Stimulated activated CD4-positive, alpha-beta T cell treated with anti-CD3 and anti-CD28 coated beads, Interleukin-1b, Interleukin-23, amount 100 ng/mL, for 4 hours (primary cell): ENCODE results near the gene ZNF805.
A peak's percentile ranks its signal among the peaks of the same experiment; 100 is the strongest.
"Not testable (repeated sequence)": the region's sequence is repeated elsewhere in the genome, so short reads cannot be mapped to it uniquely, and the experiment has no call there.

Experiments used
- DNase-seq, 2 donors: peaks; one replicate each; pipeline ENCODE4 v3.0.0-alpha.2; 2020; ENCODE audit warnings: low read depth in 2 of 2

Gene ZNF805

DNA sequence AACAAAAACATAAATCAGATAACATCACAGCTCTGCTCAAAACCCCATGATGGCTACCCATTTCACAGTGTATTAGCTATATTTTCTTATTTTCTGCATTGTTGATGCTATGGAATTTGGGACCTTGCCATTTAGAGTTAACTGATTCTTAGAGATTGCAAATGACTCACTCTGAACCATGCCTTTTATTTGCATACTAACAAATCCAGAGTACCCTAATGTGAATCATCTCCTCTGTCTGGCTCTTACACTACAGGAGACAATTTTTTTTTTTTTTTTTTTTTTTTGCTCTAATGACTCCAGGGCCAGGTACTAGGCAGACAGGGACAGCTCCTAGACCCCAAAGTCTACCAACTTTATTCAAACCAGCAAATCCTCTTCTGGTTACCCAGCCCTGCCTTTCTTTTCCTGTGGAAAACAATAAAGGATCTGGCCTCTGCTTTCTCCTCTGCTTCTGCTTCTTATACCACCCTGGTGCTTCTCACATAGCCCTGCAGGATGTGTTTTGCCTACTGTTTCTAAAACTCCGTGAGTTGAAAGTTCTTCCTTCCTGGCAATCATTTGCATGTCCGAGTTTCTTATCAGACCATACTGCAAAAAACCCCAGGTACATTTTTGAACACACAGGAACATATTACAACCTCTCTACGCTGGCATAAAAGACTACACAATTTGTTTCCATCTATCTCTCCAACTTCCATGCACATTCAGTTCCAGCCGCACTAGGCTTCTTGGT lies 29.3 kb downstream of the ZNF805 start:
- no peak for DNase-seq

DNA sequence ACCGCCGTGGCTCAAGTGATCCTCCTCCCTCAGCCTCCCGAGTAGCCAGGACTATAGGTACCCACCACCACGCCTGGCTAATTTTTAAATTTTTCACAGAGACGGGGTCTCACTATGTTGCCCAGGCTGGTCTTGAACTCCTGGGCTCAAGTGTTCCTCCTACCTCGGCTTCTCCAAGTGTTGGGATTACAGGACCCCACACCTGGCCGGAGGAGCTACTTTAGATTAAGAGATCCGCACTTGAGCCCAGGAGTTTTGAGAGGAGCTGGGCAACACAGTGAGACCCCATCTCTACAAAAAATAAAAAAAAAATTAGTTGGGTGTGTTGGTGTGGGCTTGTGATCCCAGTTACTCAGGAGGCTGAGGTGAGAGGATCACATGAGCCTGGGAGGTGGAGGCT lies 30.8 kb downstream of the ZNF805 start:
- DNase-seq, result no peak

DNA sequence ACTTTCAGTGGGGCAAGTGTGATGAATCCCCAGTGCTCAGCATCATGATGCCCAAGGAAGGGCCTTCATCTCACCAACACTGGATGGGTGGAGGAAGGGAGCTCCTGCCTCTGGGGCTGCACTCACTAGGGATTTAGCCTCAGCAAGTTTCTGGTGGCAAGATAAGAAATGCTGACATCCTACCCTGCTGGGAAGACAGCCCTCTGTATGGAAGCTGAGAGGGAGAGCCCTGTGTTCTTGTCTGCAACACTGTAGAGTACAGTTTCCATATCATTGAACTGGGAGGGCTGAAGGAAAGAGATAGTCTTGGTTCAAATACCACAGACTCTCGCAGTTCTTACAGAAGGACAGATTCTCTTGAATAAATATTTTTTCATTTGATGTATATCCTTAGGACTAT lies 32.6 kb downstream of the ZNF805 start:
- DNase-seq, result no peak

DNA sequence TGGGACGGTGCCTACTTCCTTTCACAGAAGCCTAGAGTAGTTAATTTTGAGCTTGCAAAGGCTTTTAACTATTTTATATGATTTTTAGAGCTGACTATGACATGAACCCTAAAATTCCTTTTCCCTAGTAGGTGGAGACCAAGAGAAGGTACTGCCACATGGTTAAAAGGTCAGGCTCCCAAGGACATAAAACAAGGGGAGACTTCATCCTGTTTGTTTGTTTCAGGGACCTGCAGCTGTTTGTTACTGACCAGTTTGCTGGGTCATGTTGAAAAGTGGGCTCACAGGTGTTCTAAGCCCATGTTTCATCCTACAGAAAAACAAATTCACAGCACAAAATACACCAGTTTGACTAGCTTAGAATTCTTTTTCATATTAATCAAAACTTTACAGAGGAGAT lies 36.0 kb downstream of the ZNF805 start:
- DNase-seq, result no peak

DNA sequence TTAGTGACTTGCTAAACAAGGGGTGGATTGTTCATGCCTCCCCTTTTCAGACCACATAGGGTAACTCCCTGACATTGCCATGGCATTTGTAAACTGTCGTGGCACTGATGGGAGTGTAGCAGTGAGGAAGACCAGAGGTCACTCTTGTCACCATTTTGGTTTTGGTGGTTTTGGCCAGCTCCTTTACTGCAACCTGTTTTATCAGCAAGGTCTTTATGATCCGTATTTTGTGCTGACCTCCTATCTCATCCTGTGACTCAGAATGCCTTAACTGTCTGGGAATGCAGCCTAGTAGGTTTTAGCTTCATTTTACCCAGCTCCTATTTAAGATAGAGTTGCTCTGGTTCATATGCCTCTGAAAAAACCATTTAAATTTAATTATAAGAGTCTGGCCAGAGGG lies 38.0 kb downstream of the ZNF805 start:
- DNase-seq, result not testable (repeated sequence)

DNA sequence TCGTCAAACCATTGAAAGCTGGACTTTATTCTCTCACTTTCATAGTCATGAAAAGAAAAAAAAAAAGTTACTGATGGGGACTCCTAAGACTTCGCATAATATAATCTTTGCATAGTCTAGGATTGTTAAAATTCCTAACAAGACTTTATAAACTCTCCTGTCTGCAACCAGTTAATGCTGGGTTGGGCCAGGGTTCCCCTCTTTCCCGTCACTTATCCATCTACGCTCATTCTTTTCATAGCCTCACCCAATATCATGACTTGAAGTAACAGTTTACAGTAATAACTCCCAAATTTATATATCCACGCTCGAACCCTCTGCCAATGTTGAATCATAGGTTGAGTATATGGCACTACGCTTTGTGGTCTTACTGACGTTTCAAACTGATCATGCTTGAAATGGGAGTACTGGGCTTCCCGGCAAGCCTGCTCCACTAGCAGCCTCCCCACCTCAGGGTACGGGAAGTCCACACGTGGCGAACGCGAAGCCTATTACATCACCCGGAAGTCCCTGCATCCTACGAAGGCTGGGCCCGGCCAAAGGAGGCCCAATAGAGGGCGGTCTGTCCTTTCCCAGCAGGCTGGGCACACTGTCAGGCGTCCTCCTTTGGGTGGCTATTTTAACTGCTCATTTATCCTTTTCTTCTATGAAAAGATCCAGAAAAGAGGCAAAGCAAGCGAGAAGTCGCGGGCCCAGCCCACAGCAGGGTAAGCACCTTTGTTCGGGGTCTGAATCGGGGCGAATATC lies 39.2 kb downstream of the ZNF805 start:
- DNase-seq, result peak; percentile 66 to 72

DNA sequence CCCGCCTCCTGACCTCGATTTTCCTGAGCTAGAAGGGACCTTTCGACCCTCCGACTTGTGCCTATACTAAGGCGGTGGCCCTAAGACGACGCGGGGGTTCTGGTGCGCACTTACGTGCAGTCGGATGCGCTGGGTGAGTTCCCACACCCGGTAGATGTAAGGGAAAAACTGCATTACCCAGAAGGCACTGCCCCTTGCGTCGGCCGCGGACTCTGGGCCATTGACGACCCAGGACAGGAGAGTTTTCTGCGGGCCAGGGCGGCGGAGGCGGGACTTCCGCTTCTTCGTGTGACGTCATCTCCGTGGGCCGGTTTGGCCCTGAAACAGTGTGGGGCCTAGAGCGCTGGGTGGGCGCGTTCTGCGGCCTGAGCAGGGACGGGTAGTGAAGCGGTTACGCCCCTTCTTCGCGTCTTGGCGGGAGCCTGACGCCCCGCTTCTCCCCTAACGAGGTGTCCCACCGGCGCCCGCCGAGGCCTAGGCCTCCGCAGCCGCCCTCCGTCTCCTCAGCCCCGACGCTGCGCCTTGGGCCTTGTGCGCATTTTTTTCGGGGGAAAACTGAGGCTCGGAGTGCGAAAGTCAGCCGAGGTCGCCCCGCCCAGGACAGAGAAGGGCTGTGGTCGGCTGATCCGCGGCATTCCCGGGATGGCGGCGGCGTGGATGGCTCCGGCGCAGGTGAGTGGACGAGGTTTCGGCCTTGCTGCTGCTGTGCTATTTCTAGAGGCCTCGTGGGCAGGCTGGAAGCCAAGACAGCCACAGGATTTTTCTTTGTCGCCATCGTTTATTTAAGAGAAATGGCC lies 39.9 kb downstream of the ZNF805 start, which contains the start of gene ZNF460:
Gene ZNF460 (plus strand): TSS at position 321 of the 797 bp plus-strand sequence. CDS start 322 bp downstream, at position 643.
- peak; percentile 95 to 96 for DNase-seq

DNA sequence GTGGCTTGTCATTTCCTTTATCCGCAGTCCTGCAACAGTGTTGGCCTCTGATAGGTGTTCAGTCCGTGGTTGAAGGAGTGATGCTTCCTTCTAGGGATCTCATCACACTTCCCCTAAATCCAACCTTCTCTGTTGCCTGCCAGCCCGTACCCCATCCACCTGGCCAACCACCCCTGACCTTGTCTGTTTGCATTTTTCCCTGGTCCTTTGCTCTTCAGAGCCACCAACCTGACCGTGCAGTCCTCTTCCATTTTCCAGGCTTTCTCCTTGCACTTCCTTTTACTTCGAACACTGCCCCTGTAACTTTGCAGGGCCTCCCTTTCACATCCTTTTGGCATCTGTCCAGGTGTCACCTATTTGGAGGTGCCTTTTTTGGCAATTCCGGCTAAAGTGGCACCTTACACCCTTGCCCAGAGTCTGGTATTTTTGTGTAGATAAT lies 40.5 kb downstream of the ZNF805 start:
- DNase-seq, result no peak

DNA sequence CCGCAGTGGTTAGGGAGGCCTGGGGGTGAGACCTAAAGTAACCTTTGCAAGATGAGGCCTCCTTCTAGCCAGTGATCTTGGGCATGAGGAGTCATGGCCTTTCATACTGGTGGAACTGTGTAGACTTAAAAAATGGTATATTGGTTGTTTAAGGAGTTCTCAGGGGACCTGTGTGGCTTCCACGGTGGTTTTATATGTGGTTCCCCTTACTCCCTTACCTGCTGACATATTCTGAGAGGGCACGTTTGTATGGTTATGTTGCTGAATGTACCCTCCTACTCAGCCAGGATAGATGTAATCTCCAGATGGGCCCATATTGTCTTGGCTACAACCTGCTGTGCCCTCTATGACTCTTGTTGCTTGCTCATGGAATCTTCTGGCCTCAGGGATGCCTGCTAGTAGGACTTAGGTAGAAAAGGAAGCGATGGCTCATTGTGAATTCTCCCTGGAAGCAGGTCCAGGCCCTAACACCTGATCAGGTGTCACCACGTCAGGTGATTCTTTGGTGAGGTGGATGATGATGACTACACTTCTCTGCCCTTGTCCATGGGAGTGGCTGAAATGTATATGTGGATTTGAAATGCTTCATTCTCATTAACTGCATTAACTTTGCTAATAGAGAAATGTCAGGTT lies 41.7 kb downstream of the ZNF805 start:
- DNase-seq, result no peak

DNA sequence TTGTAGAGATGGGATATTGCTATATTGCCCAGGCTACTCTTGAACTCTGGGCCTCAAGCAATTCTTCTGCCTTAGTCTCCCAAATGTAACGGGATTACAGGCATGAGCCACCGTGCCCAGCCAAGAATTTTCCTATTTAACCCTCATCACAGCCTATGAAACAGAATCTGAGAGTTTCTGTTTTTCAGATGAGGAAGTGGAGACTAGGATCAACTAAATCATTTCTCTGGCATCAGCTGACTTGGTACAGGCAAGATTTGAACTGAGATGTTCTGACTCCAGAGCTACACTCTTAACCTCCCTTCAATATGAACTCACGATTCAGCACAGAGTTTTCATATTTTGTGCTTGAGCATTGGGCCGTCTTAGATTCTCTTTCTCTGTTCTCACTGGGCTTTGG lies 47.9 kb downstream of the ZNF805 start:
- DNase-seq, result no peak

DNA sequence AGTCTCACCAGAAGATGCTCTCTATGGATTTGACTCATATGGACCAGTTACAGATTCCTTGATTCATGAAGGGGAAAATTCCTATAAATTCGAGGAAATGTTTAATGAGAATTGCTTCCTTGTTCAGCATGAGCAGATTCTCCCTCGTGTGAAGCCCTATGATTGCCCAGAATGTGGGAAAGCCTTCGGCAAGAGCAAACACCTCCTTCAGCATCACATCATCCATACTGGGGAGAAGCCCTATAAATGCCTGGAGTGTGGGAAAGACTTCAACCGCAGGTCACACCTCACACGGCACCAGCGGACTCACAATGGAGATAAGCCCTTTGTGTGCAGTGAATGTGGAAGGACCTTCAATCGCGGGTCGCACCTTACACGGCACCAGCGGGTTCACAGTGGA lies 50.5 kb downstream of the ZNF805 start:
- DNase-seq, result no peak

DNA sequence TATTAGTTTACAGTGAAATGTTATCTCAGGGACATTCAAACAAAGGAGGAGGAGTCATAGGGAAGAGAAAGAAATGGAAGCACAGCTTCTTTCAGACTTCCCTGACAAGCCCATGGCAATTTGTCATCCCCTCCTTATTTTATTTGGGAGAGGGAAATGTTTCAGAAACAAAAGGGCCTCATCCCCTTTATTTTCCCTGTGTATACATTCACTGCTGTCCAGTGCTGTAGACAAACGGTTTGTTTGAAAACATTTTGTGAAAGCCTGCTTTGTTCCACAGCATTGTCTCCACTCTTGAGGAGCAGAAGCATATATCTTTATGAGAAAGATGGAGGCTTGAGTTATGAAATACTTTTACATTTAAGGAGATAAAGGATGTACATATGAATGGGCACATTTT lies 52.1 kb downstream of the ZNF805 start:
- DNase-seq, result no peak

DNA sequence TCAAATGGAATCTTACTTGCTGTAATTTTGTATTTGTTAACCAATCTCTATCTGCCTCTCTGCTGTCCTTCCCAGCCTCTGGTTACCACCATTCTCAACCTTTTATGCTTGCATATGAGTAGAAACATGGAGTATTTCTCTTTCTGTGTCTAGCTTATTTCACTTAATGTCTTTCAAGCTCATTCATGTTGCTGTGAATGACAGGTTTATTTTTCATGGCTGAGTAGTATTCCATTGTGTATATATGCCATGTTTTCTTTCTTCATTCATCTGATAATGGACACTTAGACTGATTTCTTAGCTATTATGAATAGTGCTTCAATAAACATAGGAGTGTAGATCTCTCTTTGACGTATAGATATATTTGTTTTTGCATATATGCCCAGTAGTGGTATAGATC lies 53.3 kb downstream of the ZNF805 start:
- no peak for DNase-seq

DNA sequence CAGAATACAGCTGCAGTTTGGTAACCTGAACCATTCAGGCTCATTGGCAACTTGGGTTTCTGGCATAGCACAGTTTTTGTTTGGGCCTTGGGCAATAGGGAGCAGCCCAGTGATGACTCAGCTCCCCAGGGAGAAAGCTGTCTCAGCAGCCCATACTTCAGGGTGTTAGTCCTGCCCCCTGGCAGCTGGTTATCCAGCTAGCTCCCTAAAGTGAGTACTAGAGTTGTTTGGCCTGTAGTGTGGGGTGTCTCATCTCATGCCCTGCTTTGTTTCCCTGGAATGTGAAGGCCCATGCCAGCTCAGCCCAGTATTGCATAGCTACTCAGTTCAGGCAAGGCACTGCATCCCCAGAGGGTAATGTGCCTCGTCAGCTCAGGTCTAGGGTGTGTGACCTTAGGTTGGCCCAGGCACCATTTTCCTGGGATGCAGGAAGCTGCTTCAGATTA lies 61.6 kb downstream of the ZNF805 start:
- DNase-seq, result no peak

DNA sequence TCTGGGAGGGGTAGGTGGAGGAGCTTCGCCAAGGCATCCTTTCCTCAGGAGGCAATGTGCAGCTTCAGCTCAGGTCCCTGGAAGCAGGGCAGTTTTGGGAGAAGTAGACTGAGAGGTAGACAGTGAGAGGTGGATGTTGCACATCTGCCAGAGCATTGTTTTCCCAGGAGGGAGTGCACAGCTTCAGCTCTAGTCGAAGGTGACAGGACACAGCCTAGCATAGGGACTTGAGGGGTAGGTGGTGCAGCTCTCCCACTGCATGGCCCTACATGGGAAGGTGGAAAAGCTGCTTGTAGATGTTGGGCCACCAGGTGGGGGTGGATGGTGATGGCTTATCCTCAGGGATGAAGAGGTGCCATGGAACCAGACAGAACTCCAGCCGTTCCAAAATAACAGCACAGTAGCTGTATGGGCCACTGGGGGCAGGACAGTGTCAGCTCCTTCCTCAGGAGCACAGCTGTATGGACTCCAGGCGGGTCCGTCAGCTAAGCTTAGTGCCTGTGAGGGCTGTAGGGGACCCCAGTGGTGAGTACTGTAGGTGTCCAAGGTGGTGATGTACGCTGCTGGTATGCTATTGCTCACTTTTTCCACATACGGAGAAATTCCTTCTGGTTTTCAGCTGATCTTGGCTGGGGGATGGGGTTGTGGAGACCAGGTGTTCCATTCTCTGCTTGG lies 62.4 kb downstream of the ZNF805 start:
- no peak for DNase-seq
